Dermis microvascular lymphatic vessel endothelial cell (primary cell): ENCODE results near the gene DHFR2. TPM values are rescaled to one million over a fixed set of nuclear protein-coding genes. Genes with fewer than 3 reads are reported as not detected.
"Not testable (repeated sequence)": the region's sequence is repeated elsewhere in the genome, so short reads cannot be mapped to it uniquely, and the experiment has no call there.

ENCODE experiments used
- DNase-seq, 2 donors: peaks; one replicate each; pipeline versions ENCODE4 v3.0.0 to v3.0.0-alpha.2; 2010; ENCODE audit warnings: low read depth in 2 of 2
- total RNA-seq: library from RNA; depleted of rRNA; stranded (reverse); fragments of >200 nt; gene quantifications from 2 replicates; pipeline ENCODE4 v1.2.1, GENCODE V29; 2014

Gene DHFR2
- 2.1 and 2.8 TPM in 2 replicates for total RNA-seq

DNA sequence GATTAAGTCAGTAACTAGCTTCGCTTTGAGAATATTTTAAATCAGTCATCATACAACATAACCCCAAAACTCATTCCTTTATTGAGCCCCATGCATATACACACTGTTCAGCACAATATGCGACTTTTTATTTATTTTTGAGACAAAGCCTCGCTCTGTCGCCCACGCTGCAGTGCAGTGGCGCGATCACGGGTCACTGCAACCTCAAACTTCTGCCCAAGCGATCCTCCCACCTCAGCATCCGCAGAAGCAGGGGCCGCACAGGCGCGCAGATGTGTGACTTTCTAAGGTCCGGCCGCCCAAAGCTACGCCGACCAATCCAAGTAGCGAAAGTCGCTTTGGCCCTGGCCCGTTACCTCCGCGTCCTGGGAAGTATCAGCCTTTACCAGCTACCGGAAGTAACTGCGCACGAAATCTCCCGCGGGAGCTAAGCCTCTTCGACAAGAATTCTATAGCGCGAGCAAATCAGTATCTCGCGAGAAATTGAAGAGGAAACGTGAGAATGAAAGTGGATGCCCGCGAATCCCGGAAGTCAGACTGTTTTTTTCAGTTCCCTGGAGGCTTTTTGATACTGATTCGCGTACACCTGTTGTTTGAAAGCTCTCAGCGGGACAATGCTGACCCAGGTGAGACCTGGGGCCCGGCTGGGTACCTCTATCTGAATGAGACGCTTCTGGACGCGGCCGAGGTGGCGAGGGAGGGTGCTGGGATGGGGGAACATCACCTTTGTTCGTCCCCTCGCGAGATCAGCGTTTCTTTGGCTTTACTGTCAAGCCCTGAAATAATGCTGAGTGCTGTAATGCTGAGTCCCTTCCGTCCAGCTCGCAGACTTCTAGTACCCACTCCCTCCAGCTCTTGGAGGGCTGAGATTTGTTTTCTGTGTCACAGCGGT lies at the start of gene DHFR2, which contains the start of gene NSUN3:
DHFR2 (minus strand) TSS at position 404 of the 892 bp plus-strand sequence. CDS start 1,405 bp downstream, outside the sequence.
NSUN3 (plus strand) TSS at position 549 of the 892 bp plus-strand sequence; CDS start at position 615, 66 bp downstream.
- DNase-seq: peak; percentile 98

GRCh38 chr3:94110854-94111253 lies 48.1 kb upstream of the DHFR2 start:
- no peak for DNase-seq

DNA sequence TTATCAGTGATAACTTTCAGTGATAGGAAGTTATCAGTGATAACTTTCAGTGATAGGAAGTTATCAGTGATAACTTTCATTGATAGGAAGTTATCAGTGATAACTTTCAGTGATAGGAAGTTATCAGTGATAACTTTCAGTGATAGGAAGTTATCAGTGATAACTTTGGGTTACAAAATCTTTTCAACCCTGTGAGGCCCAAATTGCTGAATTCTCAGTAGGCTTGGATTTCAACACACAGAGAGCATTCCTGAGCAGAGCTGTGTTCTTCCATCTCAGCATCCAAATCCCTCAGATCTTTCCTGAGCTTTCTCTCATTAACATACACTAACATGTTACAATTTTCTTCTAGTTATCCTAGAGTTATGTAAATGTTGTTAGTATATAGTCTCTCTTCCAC lies 47.5 kb upstream of the DHFR2 start:
- DNase-seq: not testable (repeated sequence)

- no peak for DNase-seq
These were observed 43.6 kb upstream of the DHFR2 start for GRCh38 chr3:94106268-94106667.

GRCh38 chr3:94101860-94102259 lies 39.1 kb upstream of the DHFR2 start:
- peak; percentile 3 to 17 for DNase-seq

DNA sequence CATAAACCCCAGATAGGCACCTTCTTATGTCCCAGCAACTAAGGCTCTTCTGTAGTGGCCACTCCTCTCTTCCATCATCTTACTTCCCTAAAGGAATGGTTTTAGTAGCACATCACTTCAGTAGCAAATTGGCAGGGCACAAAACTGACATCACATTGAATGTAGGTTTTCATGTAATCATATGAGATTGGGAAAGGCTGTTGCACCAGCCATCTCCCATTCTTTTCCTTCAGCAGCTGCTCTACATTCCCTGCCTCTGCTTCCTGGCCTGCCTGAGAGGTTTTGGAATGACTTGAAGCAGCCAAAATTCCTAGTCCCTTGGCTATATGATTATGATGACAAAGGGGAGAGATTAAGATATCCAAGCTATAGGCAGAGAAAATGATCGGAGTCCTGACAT lies 36.6 kb upstream of the DHFR2 start:
- DNase-seq: no peak

- peak in 1 of 2 donors; percentile 17 for DNase-seq
These were observed 35.7 kb upstream of the DHFR2 start for GRCh38 chr3:94098452-94098851.

DNA sequence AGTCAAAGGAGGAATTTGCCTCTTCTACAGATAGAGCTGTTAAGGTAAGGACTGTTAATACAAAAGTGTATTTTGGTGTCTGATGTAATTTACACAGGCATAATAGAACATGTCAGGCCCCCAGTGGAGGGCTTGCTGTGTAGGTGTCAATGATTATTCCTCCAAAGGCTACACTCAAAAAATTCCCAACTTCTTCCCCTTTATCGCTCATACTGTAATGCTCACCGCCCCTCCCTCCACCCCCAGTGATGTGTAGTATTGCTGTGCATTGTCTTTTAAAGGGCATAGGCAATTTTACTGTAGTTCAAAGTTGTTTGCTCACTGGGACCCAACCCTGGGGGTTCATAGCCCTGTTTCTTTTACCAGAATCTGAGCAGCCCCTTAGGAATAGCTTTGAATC lies 32.4 kb upstream of the DHFR2 start:
- DNase-seq: no peak

- no peak for DNase-seq
These were observed 30.4 kb upstream of the DHFR2 start for GRCh38 chr3:94093151-94093550.

- DNase-seq: no peak
These were observed 29.4 kb upstream of the DHFR2 start for GRCh38 chr3:94092086-94092485.

- no peak for DNase-seq
These were observed 26.4 kb upstream of the DHFR2 start for GRCh38 chr3:94089126-94089525.

DNA sequence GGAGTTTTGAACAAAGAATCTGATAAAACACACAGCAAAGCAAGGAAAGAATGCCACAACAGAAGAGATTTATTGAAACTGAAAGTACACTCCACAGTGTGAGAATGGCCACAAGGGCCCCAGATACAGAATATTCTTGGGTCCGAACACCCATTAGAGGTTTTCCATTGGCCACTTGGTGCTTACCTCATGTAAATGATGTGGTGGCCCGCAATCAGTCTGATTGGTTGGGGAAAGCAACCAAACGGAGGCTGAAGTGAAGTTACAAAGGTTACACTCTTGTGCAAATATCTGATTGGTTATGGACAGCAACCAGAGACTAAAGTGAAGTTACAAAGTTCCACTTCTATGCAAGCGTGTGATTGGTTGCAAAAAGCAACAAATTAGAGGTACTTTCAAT lies 20.5 kb upstream of the DHFR2 start:
- no peak for DNase-seq

GRCh38 chr3:94082391-94082937 lies 19.7 kb upstream of the DHFR2 start:
- DNase-seq: no peak

GRCh38 chr3:94081884-94082283 lies 19.2 kb upstream of the DHFR2 start:
- no peak for DNase-seq

- DNase-seq: not testable (repeated sequence)
These were observed 17.8 kb upstream of the DHFR2 start for GRCh38 chr3:94080552-94080951.

DNA sequence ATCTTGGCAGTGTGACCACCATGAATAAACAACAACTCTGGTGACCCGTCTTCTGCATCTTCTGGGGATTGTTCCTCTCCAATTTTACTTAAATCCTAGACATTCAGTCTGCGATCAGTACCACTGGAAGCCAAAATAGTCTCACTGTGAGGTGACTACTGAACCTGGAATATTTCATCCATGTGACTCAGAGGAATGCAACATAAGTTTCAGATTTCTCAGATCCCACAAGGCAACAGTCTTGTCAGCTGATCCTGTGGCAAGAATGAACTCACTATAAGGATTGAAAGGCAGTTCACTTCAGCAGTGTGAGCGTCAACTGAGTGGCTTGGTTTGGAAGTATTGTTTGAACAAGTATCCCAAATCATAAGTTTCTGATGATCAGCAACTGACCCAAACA lies 13.3 kb upstream of the DHFR2 start:
- DNase-seq: no peak

DNA sequence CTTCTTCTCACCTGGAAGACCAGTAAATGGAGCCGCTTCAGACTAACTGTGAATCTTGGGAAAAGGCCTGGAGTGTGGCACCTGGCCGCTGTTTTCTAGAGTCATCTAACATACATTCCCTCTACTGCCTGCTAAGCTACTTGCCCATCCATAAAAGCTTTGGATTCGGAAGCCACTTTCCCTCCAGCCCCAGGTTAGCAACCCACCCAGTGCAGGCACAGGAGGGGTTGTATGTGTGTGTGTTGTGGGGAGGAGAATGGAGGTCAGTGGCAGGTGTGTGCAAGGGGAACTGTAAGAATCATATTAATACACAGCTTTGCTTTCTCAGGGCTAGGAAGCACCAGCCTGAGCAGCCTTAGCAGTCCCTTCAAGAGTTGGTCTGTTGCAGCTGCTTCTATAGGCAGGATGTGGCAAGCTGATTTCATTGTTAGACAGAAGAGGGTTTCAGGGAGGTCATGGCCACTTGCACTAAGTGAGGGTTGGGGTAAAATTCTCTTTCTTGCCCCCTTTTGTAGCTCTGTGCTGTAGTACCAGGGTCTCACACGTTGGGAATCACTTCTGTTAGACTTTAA lies 9.1 kb upstream of the DHFR2 start:
- DNase-seq: no peak

- no peak for DNase-seq
These were observed 7.7 kb upstream of the DHFR2 start for GRCh38 chr3:94070341-94070911.

GRCh38 chr3:94069194-94069813 lies 6.6 kb upstream of the DHFR2 start:
- DNase-seq: peak; percentile 17 to 27

DNA sequence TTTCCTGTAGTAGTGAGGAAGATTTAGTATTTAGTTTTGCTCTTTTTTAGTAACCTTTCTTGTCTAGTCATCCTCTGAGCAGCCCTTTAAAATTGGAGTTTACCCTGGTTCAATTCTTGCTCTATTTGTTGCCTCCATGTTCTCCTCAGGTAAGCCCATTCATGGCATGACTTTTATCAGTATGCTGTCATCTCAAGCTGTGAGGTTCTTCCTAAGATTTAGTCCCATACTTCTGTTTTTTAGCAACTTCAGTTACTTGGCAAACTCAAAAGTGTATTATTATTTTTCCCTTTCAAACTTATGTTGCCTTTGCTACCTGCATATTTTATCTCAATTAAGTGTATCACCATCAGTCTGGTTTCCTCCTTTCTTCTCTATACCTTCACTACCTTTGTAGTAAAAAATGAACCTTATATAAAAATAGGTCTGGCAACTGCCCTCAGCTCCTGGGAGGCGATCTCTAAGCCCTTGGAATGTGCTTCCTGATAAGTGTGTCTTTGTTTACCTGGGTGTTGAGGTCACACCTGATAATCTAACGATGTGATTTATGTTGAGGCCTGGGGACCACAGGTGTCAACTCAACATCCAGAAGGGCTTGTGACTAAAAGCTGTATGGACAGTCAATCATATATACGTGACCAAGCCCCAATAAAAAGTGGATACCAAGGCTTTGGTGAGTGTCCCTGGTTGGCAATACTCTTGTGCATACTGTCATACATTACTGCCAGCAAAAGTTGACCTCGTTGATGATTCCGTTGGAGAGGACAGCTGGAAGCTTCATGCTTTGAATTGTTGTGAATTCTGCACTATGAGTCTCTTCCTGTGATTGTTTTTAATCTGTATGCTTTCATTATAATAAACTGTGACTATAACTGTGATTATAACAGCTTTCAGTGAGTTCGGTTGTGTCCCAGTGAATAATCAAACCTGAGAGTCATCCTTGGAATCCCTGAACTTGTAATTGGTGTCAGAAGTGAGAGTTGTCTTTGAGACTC lies 4.1 kb upstream of the DHFR2 start:
- peak; percentile 72 to 77 for DNase-seq
